ENCODE results near the gene ASAP2.
"Not testable (repeated sequence)": the region's sequence is repeated elsewhere in the genome, so short reads cannot be mapped to it uniquely, and the experiment has no call there.

Gene ASAP2

GRCh38 chr2:9258953-9259399 is 52.4 kb downstream of the ASAP2 start:
- peaks cover 30% of the 10 kb centered on the region for H3K4me1 ChIP-seq (ENCODE audit: control insufficient read depth, insufficient read depth, low read length)
- no peak overlapping the region for H3K9ac ChIP-seq (ENCODE audit: low read depth, low read length)
- H3K36me3 ChIP-seq (ENCODE audit: control insufficient read depth, insufficient read depth, low read length): no peaks in the 10 kb centered on the region
- no peak overlapping the region for H3K27ac ChIP-seq (ENCODE audit: low read depth, low read length)
- no peak overlapping the region for H3K4me3 ChIP-seq (ENCODE audit: low read depth, low read length)
- H3K9me3 ChIP-seq (ENCODE audit: control insufficient read depth, insufficient read depth, low read length): no peaks in the 10 kb centered on the region
- H3K27me3 ChIP-seq (ENCODE audit: control insufficient read depth, insufficient read depth, low read length): no peaks in the 10 kb centered on the region

- H3K4me3 ChIP-seq (ENCODE audit: low read depth, low read length): no peak overlapping the region
- H3K27ac ChIP-seq (ENCODE audit: low read depth, low read length): no peak overlapping the region
- no peaks in the 10 kb centered on the region for H3K36me3 ChIP-seq (ENCODE audit: control insufficient read depth, insufficient read depth, low read length)
- H3K4me1 ChIP-seq (ENCODE audit: control insufficient read depth, insufficient read depth, low read length): peaks cover 27% of the 10 kb centered on the region
- no peaks in the 10 kb centered on the region for H3K9me3 ChIP-seq (ENCODE audit: control insufficient read depth, insufficient read depth, low read length)
- no peak overlapping the region for H3K9ac ChIP-seq (ENCODE audit: low read depth, low read length)
- no peaks in the 10 kb centered on the region for H3K27me3 ChIP-seq (ENCODE audit: control insufficient read depth, insufficient read depth, low read length)
Observed at GRCh38 chr2:9260464-9260918, 53.9 kb downstream of the ASAP2 start.

- Histone ChIP-seq H3K27me3 (ENCODE audit: control insufficient read depth, insufficient read depth, low read length) (no peaks in the 10 kb centered on the region), H3K4me3 (ENCODE audit: low read depth, low read length) (no peak overlapping the region), H3K4me1 (ENCODE audit: control insufficient read depth, insufficient read depth, low read length) (peaks cover 19% of the 10 kb centered on the region), H3K36me3 (ENCODE audit: control insufficient read depth, insufficient read depth, low read length) (no peaks in the 10 kb centered on the region), H3K9ac (ENCODE audit: low read depth, low read length) (no peak overlapping the region), H3K9me3 (ENCODE audit: control insufficient read depth, insufficient read depth, low read length) (no peaks in the 10 kb centered on the region), H3K27ac (ENCODE audit: low read depth, low read length) (no peak overlapping the region)
Observed at GRCh38 chr2:9261231-9261883, 54.7 kb downstream of the ASAP2 start.

- no peaks in the 10 kb centered on the region for H3K36me3 ChIP-seq (ENCODE audit: control insufficient read depth, insufficient read depth, low read length)
- no peaks in the 10 kb centered on the region for H3K27me3 ChIP-seq (ENCODE audit: control insufficient read depth, insufficient read depth, low read length)
- H3K9ac ChIP-seq (ENCODE audit: low read depth, low read length): no peak overlapping the region
- H3K4me3 ChIP-seq (ENCODE audit: low read depth, low read length): no peak overlapping the region
- H3K27ac ChIP-seq (ENCODE audit: low read depth, low read length): no peak overlapping the region
- peaks cover 10% of the 10 kb centered on the region for H3K4me1 ChIP-seq (ENCODE audit: control insufficient read depth, insufficient read depth, low read length)
- no peaks in the 10 kb centered on the region for H3K9me3 ChIP-seq (ENCODE audit: control insufficient read depth, insufficient read depth, low read length)
Observed at GRCh38 chr2:9262671-9263171, 56.1 kb downstream of the ASAP2 start.

GRCh38 chr2:9263428-9263827 is 56.8 kb downstream of the ASAP2 start:
- H3K27ac ChIP-seq (ENCODE audit: low read depth, low read length): no peak overlapping the region
- no peaks in the 10 kb centered on the region for H3K9me3 ChIP-seq (ENCODE audit: control insufficient read depth, insufficient read depth, low read length)
- H3K4me1 ChIP-seq (ENCODE audit: control insufficient read depth, insufficient read depth, low read length): peaks cover 10% of the 10 kb centered on the region
- H3K36me3 ChIP-seq (ENCODE audit: control insufficient read depth, insufficient read depth, low read length): no peaks in the 10 kb centered on the region
- no peak overlapping the region for H3K9ac ChIP-seq (ENCODE audit: low read depth, low read length)
- no peaks in the 10 kb centered on the region for H3K27me3 ChIP-seq (ENCODE audit: control insufficient read depth, insufficient read depth, low read length)
- H3K4me3 ChIP-seq (ENCODE audit: low read depth, low read length): no peak overlapping the region

- H3K27me3 ChIP-seq (ENCODE audit: control insufficient read depth, insufficient read depth, low read length): no peaks in the 10 kb centered on the region
- H3K9ac ChIP-seq (ENCODE audit: low read depth, low read length): no peak overlapping the region
- H3K4me3 ChIP-seq (ENCODE audit: low read depth, low read length): no peak overlapping the region
- no peak overlapping the region for H3K27ac ChIP-seq (ENCODE audit: low read depth, low read length)
- peaks cover 10% of the 10 kb centered on the region for H3K4me1 ChIP-seq (ENCODE audit: control insufficient read depth, insufficient read depth, low read length)
- H3K36me3 ChIP-seq (ENCODE audit: control insufficient read depth, insufficient read depth, low read length): no peaks in the 10 kb centered on the region
- no peaks in the 10 kb centered on the region for H3K9me3 ChIP-seq (ENCODE audit: control insufficient read depth, insufficient read depth, low read length)
Observed at GRCh38 chr2:9264301-9264700, 57.7 kb downstream of the ASAP2 start.

- H3K27me3 ChIP-seq (ENCODE audit: control insufficient read depth, insufficient read depth, low read length): no peaks in the 10 kb centered on the region
- no peak overlapping the region for H3K4me3 ChIP-seq (ENCODE audit: low read depth, low read length)
- no peak overlapping the region for H3K9ac ChIP-seq (ENCODE audit: low read depth, low read length)
- H3K27ac ChIP-seq (ENCODE audit: low read depth, low read length): no peak overlapping the region
- H3K9me3 ChIP-seq (ENCODE audit: control insufficient read depth, insufficient read depth, low read length): no peaks in the 10 kb centered on the region
- no peaks in the 10 kb centered on the region for H3K4me1 ChIP-seq (ENCODE audit: control insufficient read depth, insufficient read depth, low read length)
- H3K36me3 ChIP-seq (ENCODE audit: control insufficient read depth, insufficient read depth, low read length): no peaks in the 10 kb centered on the region
Observed at GRCh38 chr2:9266711-9267110, 60.1 kb downstream of the ASAP2 start.

GRCh38 chr2:9267286-9267685 is 60.7 kb downstream of the ASAP2 start:
- H3K4me3 ChIP-seq (ENCODE audit: low read depth, low read length); H3K9ac ChIP-seq (ENCODE audit: low read depth, low read length); H3K9me3 ChIP-seq (ENCODE audit: control insufficient read depth, insufficient read depth, low read length); H3K4me1 ChIP-seq (ENCODE audit: control insufficient read depth, insufficient read depth, low read length); H3K27ac ChIP-seq (ENCODE audit: low read depth, low read length); H3K36me3 ChIP-seq (ENCODE audit: control insufficient read depth, insufficient read depth, low read length); H3K27me3 ChIP-seq (ENCODE audit: control insufficient read depth, insufficient read depth, low read length): not testable (repeated sequence)

- Histone ChIP-seq H3K36me3 (ENCODE audit: control insufficient read depth, insufficient read depth, low read length) (no peaks in the 10 kb centered on the region), H3K9me3 (ENCODE audit: control insufficient read depth, insufficient read depth, low read length) (no peaks in the 10 kb centered on the region), H3K4me3 (ENCODE audit: low read depth, low read length) (no peak overlapping the region), H3K27me3 (ENCODE audit: control insufficient read depth, insufficient read depth, low read length) (no peaks in the 10 kb centered on the region), H3K27ac (ENCODE audit: low read depth, low read length) (no peak overlapping the region), H3K4me1 (ENCODE audit: control insufficient read depth, insufficient read depth, low read length) (no peaks in the 10 kb centered on the region; the same call in 1 of the 2 replicates), H3K9ac (ENCODE audit: low read depth, low read length) (no peak overlapping the region)
Observed at GRCh38 chr2:9268301-9269080, 61.9 kb downstream of the ASAP2 start.

- Histone ChIP-seq H3K27ac (ENCODE audit: low read depth, low read length) (no peak overlapping the region), H3K9ac (ENCODE audit: low read depth, low read length) (no peak overlapping the region), H3K36me3 (ENCODE audit: control insufficient read depth, insufficient read depth, low read length) (no peaks in the 10 kb centered on the region), H3K9me3 (ENCODE audit: control insufficient read depth, insufficient read depth, low read length) (no peaks in the 10 kb centered on the region), H3K27me3 (ENCODE audit: control insufficient read depth, insufficient read depth, low read length) (no peaks in the 10 kb centered on the region), H3K4me1 (ENCODE audit: control insufficient read depth, insufficient read depth, low read length) (no peaks in the 10 kb centered on the region; the same call in 1 of the 2 replicates), H3K4me3 (ENCODE audit: low read depth, low read length) (no peak overlapping the region)
Observed at GRCh38 chr2:9269295-9269694, 62.7 kb downstream of the ASAP2 start.

GRCh38 chr2:9269695-9270360 is 63.2 kb downstream of the ASAP2 start:
- H3K4me3 ChIP-seq (ENCODE audit: low read depth, low read length): no peak overlapping the region
- H3K9me3 ChIP-seq (ENCODE audit: control insufficient read depth, insufficient read depth, low read length): no peaks in the 10 kb centered on the region
- no peak overlapping the region for H3K27ac ChIP-seq (ENCODE audit: low read depth, low read length)
- no peaks in the 10 kb centered on the region for H3K36me3 ChIP-seq (ENCODE audit: control insufficient read depth, insufficient read depth, low read length)
- H3K4me1 ChIP-seq (ENCODE audit: control insufficient read depth, insufficient read depth, low read length): no peaks in the 10 kb centered on the region; the same call in 1 of the 2 replicates
- no peaks in the 10 kb centered on the region for H3K27me3 ChIP-seq (ENCODE audit: control insufficient read depth, insufficient read depth, low read length)
- no peak overlapping the region for H3K9ac ChIP-seq (ENCODE audit: low read depth, low read length)
